LNCaP clone FGC (cell line): ENCODE results near the gene RNF135.
"Not testable (repeated sequence)": the region's sequence is repeated elsewhere in the genome, so short reads cannot be mapped to it uniquely, and the experiment has no call there.

Experiments used
- DNase-seq: peaks from one replicate; pipeline ENCODE4 v3.0.0-alpha.2; 2011; ENCODE audit warnings: low read depth
- H3K4me3 ChIP-seq: 2 replicates; pipeline ENCODE4 v1.5.1; 2011; ENCODE audit warnings: mild to moderate bottlenecking, low read depth, low read length, control low read depth
- TF ChIP-seq, protein P1 (sequence below): IDR thresholded peaks from 2 replicates; pipeline ENCODE4 v1.5.1; 2012; ENCODE audit warnings: mild to moderate bottlenecking; ENCODE audit not compliant: control insufficient read depth, insufficient read depth; ENCODE audit errors: extremely low read depth

RNF135 gene

DNA sequence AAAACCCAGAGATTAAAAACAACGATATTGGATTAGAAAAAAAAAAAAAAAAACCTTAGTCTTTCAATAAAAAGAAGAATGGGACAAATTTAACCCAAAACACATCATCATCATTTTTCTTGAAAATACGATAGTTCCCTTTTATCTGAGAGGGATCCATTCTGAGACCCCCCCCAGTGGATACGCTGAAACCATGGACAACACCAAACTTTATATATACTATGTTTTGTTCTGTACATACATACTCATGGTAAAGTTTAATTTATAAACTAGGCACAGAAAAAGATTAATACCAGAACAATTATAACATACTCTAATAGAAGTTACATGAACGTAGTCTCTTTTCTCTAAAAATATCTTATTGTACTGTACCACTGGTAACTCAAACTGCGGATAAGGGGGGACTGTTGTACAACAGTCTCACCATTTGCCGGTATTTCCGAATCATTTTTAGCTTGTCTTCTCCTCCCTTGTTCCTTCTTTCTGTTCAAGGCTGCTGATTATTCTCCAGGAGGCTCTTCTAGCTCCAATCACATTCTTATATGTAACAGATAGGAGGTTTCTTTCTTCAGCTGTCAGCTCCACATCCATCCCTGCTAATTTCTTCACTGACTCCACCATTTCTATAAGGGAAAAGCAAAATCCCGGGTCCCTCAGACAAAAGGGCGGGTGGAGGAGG, 37.0 kb downstream of the RNF135 start:
- DNase-seq: no peak
- H3K4me3 ChIP-seq: no peak overlapping the region
- TF ChIP-seq, protein P1, sequence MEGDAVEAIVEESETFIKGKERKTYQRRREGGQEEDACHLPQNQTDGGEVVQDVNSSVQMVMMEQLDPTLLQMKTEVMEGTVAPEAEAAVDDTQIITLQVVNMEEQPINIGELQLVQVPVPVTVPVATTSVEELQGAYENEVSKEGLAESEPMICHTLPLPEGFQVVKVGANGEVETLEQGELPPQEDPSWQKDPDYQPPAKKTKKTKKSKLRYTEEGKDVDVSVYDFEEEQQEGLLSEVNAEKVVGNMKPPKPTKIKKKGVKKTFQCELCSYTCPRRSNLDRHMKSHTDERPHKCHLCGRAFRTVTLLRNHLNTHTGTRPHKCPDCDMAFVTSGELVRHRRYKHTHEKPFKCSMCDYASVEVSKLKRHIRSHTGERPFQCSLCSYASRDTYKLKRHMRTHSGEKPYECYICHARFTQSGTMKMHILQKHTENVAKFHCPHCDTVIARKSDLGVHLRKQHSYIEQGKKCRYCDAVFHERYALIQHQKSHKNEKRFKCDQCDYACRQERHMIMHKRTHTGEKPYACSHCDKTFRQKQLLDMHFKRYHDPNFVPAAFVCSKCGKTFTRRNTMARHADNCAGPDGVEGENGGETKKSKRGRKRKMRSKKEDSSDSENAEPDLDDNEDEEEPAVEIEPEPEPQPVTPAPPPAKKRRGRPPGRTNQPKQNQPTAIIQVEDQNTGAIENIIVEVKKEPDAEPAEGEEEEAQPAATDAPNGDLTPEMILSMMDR: no peak

DNA sequence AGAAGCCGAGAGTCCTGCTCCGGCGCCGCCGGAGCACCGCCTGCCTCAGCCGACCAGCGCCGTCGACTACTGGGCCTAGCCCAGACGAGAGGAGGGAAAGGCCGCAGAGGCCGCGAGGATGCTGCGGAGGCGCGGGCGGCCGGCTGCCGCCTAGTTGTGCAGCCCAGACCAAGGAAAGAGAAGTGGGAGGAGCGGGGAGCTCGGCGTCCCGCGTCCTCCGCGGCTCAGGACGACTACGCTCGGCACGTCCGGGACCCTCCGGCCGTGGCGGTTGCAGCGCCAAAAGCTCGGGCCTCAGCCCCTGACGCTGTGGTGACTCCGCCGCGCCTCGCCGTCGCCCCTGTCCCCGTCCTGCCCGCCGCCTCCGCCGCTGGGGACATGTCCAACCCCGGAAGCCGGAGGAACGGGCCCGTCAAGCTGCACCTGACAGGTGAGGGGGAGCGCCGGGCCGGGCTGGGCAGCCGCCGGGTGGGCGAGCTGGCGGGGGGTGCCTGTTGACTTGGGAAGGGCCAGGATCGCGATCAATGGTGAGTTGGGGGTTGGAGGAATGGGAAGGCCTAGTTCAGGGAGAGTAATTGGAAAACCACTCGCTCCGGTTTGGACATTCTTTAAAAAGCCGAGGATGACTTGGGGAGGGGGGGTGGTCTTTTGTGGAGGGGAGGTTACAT, 37.7 kb downstream of the RNF135 start:
- TF ChIP-seq, protein P1: no peak
- no peak for DNase-seq
- no peak overlapping the region for H3K4me3 ChIP-seq

DNA sequence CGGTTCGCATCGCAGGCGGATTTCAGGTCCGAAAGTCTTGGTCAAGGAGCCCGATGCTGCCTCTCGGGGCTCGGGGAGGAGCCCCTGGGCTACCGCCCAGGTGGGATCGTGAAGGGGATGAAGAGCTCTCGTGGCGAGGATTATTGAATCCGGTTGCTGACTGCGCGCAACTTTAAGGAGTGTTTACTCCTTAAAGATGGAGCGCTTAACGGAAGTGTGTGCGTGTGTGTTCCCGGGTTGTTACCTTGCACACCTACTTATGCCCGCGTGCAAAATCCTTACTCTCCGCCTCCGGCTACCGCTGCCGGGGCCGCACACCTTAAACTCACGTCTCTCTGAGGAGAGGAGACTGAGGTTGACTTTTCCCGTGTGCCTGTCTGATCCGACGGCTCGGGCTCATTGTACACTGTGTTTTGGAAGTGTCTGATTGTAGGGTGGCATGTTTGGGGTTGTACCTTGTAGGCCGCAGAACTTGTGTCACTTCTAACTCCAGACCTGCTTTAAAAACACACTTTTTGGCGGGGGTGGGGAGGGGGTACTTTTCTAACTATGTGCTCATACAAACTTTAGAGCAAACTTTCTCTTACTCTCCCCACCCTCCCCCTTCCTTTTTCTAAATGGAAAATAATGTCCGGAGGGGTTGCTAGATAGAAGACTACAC, 38.3 kb downstream of the RNF135 start:
- not testable (repeated sequence) for H3K4me3 ChIP-seq

DNA sequence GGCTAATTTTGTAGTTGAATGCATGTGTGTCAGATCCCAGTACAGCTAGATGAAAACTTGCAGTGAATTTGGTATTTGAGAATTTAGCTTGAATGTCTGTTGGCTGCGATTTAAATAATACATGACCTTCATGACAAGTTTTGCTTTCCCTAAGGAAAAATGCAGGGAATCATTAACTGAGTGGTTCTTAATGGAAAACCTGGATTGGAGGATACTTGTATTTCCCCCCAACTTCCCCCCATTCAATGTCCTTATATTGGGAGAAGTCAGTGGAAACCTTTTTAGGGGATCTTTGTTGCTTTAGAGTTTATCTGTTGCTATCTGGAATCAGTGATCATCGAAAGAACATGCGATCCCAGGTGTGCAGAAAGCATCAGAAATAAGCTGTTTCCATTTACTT, 39.2 kb downstream of the RNF135 start:
- not testable (repeated sequence) for H3K4me3 ChIP-seq, DNase-seq

More for the DNA sequence above, 38.3 kb downstream of the RNF135 start:
- not testable (repeated sequence) for DNase-seq

DNA sequence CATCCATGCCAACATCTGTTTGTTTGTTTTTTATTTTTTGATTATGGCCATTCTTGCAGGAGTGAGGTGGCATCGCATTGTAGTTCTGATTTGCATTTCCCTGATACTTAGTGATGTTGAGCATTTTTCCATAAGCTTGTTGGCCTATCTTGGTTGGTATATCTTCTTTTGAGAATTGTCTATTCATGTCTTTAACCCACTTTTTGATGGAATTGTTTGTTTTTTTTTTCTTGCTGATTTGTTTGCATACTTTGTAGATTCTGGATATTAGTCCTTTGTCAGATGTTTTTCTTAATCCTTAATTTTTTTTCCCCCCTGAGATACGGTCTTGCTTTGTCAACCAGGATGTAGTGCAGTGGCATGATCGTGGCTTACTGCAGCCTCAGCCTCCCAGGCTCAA, 43.0 kb downstream of the RNF135 start:
- no peak for DNase-seq
- TF ChIP-seq, protein P1: no peak
- no peak overlapping the region for H3K4me3 ChIP-seq

DNA sequence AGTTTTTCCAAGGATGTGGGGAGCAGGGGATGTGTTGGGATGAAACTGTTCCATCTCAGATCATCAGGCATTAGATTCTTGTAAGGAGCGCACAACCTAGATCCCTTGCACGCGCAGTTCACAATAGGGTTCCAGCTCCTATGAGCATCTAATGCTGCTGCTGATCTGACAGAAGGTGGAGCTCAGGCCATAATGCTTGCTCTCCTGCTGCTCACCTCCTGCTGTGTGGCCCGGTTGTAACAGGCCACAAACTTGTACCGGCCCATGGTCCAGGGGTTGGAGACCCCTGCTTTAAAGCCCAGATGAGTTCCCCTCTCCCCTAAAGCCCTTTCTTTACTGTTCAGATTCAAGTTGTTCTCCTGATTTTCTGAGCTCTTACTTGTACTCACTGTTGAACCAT, 44.8 kb downstream of the RNF135 start:
- no peak for DNase-seq
- H3K4me3 ChIP-seq: no peak overlapping the region
- TF ChIP-seq, protein P1: peak; percentile 11; the same call in 1 of the 2 replicates

DNA sequence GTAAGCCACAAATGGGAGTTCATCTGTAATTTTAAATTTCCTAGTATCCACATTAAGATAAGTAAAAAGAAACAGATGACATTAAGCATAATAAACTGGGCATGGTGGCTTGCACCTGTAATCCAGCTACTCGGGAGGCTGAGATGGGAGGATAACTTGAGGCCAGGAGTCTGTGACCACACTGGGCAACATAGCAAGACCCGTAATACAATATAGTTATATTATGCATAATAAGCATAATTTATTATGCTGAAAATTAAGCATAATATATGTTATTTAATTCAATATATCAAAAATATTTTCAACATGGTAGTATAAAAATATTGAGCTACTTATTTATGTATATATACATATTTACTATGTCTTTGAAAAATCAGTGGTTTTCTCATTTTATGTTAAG, 48.2 kb downstream of the RNF135 start:
- TF ChIP-seq, protein P1: no peak
- DNase-seq: no peak
- H3K4me3 ChIP-seq: no peak overlapping the region

DNA sequence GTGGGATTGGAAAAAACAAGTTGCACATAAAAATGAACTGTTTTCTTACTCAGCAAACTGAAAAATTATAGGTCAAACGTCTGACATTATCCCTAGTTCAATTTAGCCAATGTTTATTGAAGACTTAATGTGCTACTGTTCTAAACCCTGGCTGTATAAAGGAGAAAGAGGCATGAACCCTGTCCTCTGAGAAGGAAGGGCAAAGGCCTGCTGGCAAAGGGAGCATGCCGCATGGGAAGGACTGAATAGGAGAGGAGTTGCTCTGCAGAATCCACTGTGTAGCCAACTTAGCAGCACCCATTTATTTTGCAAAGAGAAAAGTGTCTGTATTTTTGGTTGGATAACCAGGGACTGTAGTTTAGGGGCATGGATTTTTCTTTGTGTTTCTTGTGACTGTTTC, 52.3 kb downstream of the RNF135 start:
- not testable (repeated sequence) for H3K4me3 ChIP-seq, DNase-seq
